Airway epithelial cell (primary cell): ENCODE data around the gene DCTN2. TPM values are rescaled to one million over a fixed set of nuclear protein-coding genes. Genes with fewer than 3 reads are reported as not detected.

ENCODE experiments used
- total RNA-seq: library from RNA; depleted of rRNA; stranded (reverse); fragments of >200 nt; gene quantifications from 2 replicates; pipeline ENCODE4 v1.2.3, GENCODE V29; 2015

The DCTN2 gene
- total RNA-seq: 144 and 154 TPM in 2 replicates

GRCh38 chr12:57546438-57547287 lies at the start of gene DCTN2:
Gene DCTN2 (minus strand): TSS chr12:57547192. CDS start chr12:57547063, 129 bp downstream.

DNA sequence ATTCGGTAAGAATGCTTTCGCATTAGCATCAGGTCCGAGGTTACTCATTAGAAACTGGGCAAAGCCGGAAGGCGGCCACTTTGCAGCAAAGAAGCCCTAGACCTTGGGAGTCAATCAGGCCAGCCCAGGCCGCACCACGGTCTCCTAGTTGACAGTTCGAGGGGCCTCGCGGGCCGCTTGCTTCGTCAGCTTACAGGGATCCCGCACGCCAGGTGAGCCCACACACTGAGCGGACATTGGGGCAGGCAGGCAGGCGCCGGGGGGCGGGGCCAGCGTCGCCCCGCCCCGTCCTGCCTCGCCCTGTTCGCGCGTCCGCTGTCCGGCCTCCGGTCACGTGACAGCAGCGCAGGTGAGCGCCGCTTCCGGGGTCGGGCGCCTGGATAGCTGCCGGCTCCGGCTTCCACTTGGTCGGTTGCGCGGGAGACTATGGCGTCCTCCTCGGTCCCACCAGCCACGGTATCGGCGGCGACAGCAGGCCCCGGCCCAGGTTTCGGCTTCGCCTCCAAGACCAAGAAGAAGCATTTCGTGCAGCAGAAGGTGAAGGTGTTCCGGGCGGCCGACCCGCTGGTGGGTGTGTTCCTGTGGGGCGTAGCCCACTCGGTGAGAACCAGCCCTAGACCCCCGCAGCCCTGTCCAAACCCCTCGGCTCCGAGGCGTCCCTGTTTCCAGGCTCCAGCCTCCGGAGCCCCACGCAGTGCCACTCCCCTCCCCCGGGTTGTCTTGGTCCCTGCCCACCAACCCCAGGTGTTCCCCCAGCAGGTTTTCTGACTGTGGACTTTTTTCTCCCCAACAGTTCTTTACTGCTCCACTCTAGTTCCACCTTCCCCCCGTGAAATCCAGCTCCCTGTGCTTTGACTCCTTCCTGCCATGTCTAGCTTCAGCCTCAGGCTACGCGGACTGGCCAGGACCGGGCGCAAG lies 44.1 kb upstream of the DCTN2 start, which contains the start of gene PIP4K2C:
Gene PIP4K2C, plus strand, starts transcription at position 329 of the 918 bp plus-strand sequence. Its CDS starts 98 bp downstream, at position 427.

GRCh38 chr12:57549909-57550640 lies 3.1 kb upstream of the DCTN2 start, which contains the start of gene KIF5A:
Gene KIF5A (plus strand): TSS chr12:57550044. CDS start chr12:57550272, 228 bp downstream.

DNA sequence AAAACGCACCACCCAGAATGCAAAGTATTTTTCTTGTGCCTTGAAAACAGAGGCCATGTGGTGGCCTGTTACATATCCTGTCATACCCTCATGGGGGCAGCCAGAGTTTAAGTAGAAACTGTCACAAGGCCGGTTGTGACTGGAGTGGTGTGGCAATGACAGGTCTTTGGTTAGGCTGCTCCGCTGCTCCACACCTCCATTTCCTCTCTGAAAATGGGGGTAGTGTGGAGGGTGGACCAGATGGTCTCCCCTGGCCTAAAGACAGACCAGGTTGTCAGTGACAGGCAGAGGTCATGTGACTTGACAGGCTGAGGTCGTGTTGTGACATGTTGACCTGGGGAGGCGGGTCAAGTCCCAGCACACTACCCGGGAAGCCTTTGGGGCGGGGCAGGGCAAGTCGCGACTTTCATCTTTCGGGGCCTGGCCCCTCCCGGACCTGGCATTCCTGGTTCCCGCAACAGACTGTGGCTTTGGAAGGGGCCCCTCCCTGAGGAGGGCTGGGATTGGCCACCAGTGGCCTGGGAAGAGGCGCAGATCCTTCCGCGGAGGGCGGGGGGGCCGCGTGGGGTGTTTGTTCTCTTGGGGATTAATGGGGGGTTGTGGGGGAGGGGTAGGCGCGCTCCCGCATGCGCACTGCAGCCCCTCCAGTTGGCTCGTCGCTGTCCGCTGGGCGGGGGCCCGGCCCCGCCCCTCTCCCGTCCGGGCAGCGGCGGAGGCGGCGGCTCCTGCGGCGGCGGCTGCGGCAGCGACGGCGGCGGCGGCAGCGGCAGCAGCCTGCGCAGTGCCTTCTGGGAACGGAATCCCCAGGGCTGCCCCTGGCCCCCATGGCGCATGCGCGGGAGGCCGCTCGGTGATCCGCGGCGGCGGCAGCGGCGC lies 24.7 kb downstream of the DCTN2 start, which contains the start of gene MBD6:
Gene MBD6, plus strand, starts transcription at position 814 of the 876 bp plus-strand sequence. CDS start 1,480 bp downstream, outside the sequence.

GRCh38 chr12:57520053-57520818 lies 26.8 kb downstream of the DCTN2 start, which contains the start of gene DDIT3:
Gene DDIT3 (minus strand): TSS chr12:57520514. CDS start chr12:57517406, 3,108 bp downstream.

GRCh38 chr12:57487597-57488401 lies 59.2 kb downstream of the DCTN2 start, which contains the start of gene MARS1:
Gene MARS1 (plus strand): TSS chr12:57488068. CDS start chr12:57488091, 23 bp downstream.

Other genes starting within 250 kb of the DCTN2 start
- 12.1 and 19.6 TPM in 2 replicates for gene R3HDM2, start 116.1 kb downstream of the DCTN2 start, total RNA-seq
- 0.74 TPM in 1 of 2 replicates, not detected in the other for gene INHBC, start 112.4 kb downstream of the DCTN2 start, total RNA-seq
- 0.21 TPM in 1 of 2 replicates, not detected in the other for gene INHBE, start 91.9 kb downstream of the DCTN2 start, total RNA-seq
- 0.05 and 0.21 TPM in 2 replicates for gene GLI1, start 87.4 kb downstream of the DCTN2 start, total RNA-seq
- gene ARHGAP9, start 67.3 kb downstream of the DCTN2 start, total RNA-seq: not detected in 2 replicates
- gene MARS1, start 59.1 kb downstream of the DCTN2 start, total RNA-seq: 82.6 and 95.9 TPM in 2 replicates
- 8.3 and 13.8 TPM in 2 replicates for gene DDIT3, start 26.7 kb downstream of the DCTN2 start, total RNA-seq
- gene MBD6, start 24.4 kb downstream of the DCTN2 start, total RNA-seq: 3.6 and 8.0 TPM in 2 replicates
- 0.14 and 0.21 TPM in 2 replicates for gene KIF5A, start 2.9 kb upstream of the DCTN2 start, total RNA-seq
- 31.2 and 41.4 TPM in 2 replicates for gene PIP4K2C, start 44.0 kb upstream of the DCTN2 start, total RNA-seq
- gene DTX3, start 57.6 kb upstream of the DCTN2 start, total RNA-seq: 3.5 and 3.6 TPM in 2 replicates
- gene ARHGEF25, start 64.2 kb upstream of the DCTN2 start, total RNA-seq: 0.19 and 0.99 TPM in 2 replicates
- gene B4GALNT1, start 86.0 kb upstream of the DCTN2 start, total RNA-seq: 0.71 and 1.1 TPM in 2 replicates
- gene OS9, start 146.9 kb upstream of the DCTN2 start, total RNA-seq: 90.9 and 98.2 TPM in 2 replicates
- 0.14 and 0.56 TPM in 2 replicates for gene AGAP2, start 191.6 kb upstream of the DCTN2 start, total RNA-seq
- gene TSPAN31, start 197.8 kb upstream of the DCTN2 start, total RNA-seq: 44.2 and 70.9 TPM in 2 replicates
- 122 and 130 TPM in 2 replicates for gene CDK4, start 205.1 kb upstream of the DCTN2 start, total RNA-seq
- 7.9 and 12.8 TPM in 2 replicates for gene MARCHF9, start 207.9 kb upstream of the DCTN2 start, total RNA-seq
- 10.4 and 15.0 TPM in 2 replicates for gene CYP27B1, start 219.9 kb upstream of the DCTN2 start, total RNA-seq
- 18.8 and 21.2 TPM in 2 replicates for gene METTL1, start 224.9 kb upstream of the DCTN2 start, total RNA-seq
- 1.3 and 5.8 TPM in 2 replicates for gene EEF1AKMT3, start 225.4 kb upstream of the DCTN2 start, total RNA-seq
- 19.8 and 26.4 TPM in 2 replicates for gene TSFM, start 235.6 kb upstream of the DCTN2 start, total RNA-seq